Epithelial cell of prostate (primary cell): ENCODE data around the gene TNFRSF13B.
"Not testable (repeated sequence)": the region's sequence is repeated elsewhere in the genome, so short reads cannot be mapped to it uniquely, and the experiment has no call there.

Experiments used
- DNase-seq: peaks from one replicate; pipeline ENCODE4 v3.0.0-alpha.2; 2011; ENCODE audit warnings: low read depth, low spot score
- H3K27ac ChIP-seq: fragments of 450-650 bp; 2 replicates; pipeline ENCODE4 v1.5.1; 2017; ENCODE audit warnings: mild to moderate bottlenecking

Gene TNFRSF13B

GRCh38 chr17:16915752-16916556 is 56.0 kb downstream of the TNFRSF13B start:
- no peak for DNase-seq

GRCh38 chr17:16913463-16913862 is 58.5 kb downstream of the TNFRSF13B start:
- no peak overlapping the region for H3K27ac ChIP-seq

More at GRCh38 chr17:16915752-16916556, 56.0 kb downstream of the TNFRSF13B start:
- H3K27ac ChIP-seq, result no peak overlapping the region

GRCh38 chr17:16912021-16912962 is 59.6 kb downstream of the TNFRSF13B start:
- DNase-seq, result no peak
- H3K27ac ChIP-seq, result no peak overlapping the region

More at GRCh38 chr17:16913463-16913862, 58.5 kb downstream of the TNFRSF13B start:
- no peak for DNase-seq

DNA sequence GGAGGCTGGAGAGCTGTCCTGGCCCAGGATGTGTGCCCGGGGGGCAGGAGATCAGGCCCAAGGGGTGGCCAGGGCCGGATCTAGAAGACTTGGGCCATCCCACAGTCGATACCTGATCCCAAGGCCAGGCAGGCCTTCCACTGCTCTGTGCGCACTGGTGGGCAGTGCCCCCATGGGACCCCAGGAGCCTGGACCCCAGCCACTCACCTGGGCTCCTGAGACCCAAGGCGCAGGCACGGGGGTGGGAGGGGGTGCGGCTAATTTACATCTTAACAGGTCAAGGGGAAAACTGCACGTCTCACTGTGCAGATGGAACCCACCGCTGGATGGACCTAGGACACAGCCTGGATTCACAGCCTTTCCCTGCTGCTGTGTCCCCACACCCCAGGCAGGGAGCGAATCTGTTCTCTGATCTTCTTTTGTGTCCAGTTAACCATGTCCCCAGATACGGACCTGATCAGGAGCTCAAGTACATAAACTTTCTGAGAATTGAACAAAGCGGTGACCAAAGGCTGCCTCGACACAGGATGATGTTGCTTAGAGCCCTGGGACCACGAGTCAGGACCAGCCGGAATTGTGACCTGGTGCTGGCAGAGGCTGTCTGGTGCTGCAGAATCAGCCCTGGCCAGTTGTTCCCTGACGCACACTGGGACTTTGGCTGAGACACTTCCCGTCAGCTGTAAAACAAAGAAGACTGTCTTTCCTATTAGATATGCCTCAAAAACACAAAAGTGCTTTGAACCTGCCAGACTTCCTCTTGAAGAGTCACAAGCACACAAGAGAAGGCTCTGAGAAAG is 60.6 kb downstream of the TNFRSF13B start:
- DNase-seq, result no peak
- H3K27ac ChIP-seq, result no peak overlapping the region

GRCh38 chr17:16910341-16910740 is 61.6 kb downstream of the TNFRSF13B start:
- no peak for DNase-seq
- H3K27ac ChIP-seq, result no peak overlapping the region

DNA sequence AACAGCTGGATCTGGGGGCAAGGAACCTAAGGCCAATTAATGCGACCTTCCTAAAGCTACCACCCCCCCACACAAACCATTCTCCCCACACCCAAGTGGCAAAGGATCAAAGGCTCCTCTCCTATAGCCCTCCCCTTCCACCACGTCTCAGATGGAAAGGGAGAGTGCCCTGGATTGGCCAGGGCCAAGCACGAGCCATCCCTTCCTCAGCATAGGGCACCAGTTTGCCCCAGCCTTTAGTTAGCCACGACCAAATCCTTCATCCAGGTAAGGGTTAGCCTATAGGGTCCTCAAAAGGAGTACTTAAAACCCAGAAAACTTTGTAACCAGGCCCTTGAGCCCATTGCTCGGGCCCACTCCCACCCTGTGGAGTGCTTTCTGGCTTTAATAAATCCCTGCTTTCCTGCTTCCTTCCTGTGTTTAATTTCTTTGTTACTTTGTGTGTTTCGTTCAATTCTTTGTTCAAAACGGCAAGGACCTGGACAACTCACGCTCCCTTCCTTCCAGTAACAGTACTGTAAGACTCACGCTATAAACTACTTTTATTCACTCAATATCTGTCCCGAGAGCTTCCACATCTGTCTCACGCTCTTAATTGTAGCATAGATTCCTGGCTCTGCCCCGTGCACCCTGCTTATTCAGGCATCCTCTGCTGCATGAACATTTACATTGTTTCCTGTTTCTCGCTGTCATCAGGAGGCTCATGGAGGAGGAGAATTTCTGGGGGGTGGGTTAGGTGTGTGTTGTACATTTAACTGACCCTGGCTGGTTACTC is 62.3 kb downstream of the TNFRSF13B start:
- H3K27ac ChIP-seq, result no peak overlapping the region
- no peak for DNase-seq

DNA sequence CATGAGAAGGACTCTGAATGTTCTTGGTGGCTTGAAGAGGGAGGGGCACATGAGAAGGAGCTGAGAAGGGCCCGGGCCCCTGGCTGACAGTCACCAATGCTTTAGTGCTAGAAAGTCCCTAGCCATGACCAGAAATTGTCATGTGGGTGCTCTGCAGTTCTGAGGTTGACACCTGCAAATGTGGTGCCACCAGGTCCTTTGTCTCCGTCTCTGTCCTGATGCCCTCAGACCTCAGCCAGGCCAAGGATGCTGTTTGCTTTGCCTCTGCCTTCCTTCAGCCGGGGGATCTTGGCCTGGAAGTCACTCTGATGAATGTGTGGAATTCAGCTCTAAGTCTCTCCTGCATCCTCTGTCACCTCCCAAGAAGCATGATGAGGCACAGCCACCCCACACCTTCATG is 63.6 kb downstream of the TNFRSF13B start:
- no peak overlapping the region for H3K27ac ChIP-seq
- DNase-seq, result no peak

GRCh38 chr17:16906680-16907079 is 65.2 kb downstream of the TNFRSF13B start:
- no peak for DNase-seq
- H3K27ac ChIP-seq, result no peak overlapping the region

- DNase-seq, result peak; percentile 12
- H3K27ac ChIP-seq, result no peak overlapping the region
Observed at GRCh38 chr17:16905593-16906191, 66.2 kb downstream of the TNFRSF13B start.

DNA sequence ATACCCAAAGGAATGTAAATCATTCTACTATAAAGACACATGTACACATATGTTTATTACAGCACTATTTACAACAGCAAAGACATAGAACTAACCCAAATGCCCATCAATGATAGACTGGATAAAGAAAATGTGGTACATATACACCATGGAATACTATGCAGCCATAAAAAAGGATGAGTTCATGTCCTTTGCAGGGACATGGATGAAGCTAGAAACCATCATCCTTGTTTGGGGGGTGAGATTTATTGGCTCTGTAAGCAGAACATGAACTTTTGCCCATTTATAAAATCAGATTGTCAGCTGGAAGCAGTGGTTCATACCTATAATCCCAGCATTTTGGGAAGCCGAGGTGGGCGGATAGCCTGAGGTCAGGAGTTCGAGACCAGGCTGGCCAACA is 68.8 kb downstream of the TNFRSF13B start:
- not testable (repeated sequence) for DNase-seq, H3K27ac ChIP-seq

GRCh38 chr17:16900288-16900882 is 71.5 kb downstream of the TNFRSF13B start:
- DNase-seq, result no peak
- no peak overlapping the region for H3K27ac ChIP-seq

DNA sequence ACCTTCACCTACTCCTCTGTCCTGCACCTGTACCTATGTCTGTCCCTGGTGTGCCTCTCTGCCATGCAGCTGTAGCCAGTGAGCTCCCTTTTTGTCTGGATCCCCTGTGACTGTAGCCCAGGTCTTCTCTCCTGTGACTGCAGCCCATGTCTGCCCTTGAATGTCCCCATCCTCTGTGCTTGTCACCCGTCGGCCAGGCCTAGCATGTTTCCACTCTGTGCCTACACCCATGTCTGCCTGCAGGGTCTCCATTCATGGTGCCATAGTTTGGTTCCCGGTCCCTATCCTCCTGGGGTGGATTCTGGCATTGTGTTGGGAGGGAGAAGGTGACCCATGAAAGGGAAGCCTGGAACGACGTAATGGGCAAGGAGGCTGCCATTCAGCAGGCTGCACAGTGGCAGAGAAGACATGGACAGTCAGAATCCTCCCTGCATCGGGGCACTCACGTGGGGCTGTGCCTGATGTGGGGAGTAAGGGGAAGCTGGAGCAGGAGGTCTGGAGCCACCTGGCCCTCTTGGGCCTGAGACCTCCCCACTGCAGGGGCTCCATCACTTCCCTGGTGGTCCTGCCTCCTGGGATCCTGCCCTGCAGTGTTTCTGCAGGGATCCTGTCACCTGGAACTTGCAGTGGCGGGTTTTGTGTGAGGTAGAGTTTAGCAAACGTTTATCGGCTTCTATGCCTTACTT is 74.6 kb downstream of the TNFRSF13B start:
- H3K27ac ChIP-seq, DNase-seq: not testable (repeated sequence)

DNA sequence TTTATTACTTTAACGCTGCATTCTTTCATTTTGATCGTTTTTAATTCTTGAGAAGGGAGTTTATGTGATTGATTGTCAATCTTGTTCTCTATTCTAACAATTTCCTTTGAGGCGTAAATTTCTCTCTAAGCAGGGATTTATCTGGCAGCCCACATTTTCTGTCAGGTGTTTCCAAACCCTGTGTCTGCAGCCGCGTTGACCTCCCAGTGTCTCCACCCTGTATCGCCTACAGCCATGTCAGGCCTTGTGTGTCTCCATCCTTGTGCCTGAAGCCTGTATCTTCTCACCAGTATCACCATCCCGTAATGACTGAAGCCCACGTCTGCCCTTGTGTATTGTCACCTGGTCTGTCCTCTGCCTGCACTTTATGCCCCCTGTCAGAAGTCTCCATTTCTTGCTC is 75.7 kb downstream of the TNFRSF13B start:
- not testable (repeated sequence) for H3K27ac ChIP-seq, DNase-seq

GRCh38 chr17:16893527-16893926 is 78.4 kb downstream of the TNFRSF13B start:
- H3K27ac ChIP-seq, DNase-seq: not testable (repeated sequence)

- not testable (repeated sequence) for H3K27ac ChIP-seq, DNase-seq
Observed at GRCh38 chr17:16892876-16893454, 79.0 kb downstream of the TNFRSF13B start.

GRCh38 chr17:16889088-16889465 is 82.8 kb downstream of the TNFRSF13B start:
- DNase-seq, result no peak
- no peak overlapping the region for H3K27ac ChIP-seq
